ENCODE results near the gene WFIKKN1.

The WFIKKN1 gene

GRCh38 chr16:620700-621525, 9.9 kb upstream of the WFIKKN1 start:
- no peaks in the 10 kb centered on the region for H3F3A ChIP-seq (ENCODE audit: insufficient read depth, low read length)
- H4K20me1 ChIP-seq (ENCODE audit: insufficient read depth, low read length): no peaks in the 10 kb centered on the region
- no peak overlapping the region for H3K9ac ChIP-seq (ENCODE audit: low read length)
- no peaks in the 10 kb centered on the region for H3K27me3 ChIP-seq (ENCODE audit: insufficient read depth, low read length)
- H3K9me3 ChIP-seq (ENCODE audit: low read length): no peaks in the 10 kb centered on the region
- no peak for TF ChIP-seq EZH2 (IDR thresholded peaks at IDR 0.05; ENCODE audit: borderline replicate concordance, low read length)
- TF ChIP-seq, protein P1, sequence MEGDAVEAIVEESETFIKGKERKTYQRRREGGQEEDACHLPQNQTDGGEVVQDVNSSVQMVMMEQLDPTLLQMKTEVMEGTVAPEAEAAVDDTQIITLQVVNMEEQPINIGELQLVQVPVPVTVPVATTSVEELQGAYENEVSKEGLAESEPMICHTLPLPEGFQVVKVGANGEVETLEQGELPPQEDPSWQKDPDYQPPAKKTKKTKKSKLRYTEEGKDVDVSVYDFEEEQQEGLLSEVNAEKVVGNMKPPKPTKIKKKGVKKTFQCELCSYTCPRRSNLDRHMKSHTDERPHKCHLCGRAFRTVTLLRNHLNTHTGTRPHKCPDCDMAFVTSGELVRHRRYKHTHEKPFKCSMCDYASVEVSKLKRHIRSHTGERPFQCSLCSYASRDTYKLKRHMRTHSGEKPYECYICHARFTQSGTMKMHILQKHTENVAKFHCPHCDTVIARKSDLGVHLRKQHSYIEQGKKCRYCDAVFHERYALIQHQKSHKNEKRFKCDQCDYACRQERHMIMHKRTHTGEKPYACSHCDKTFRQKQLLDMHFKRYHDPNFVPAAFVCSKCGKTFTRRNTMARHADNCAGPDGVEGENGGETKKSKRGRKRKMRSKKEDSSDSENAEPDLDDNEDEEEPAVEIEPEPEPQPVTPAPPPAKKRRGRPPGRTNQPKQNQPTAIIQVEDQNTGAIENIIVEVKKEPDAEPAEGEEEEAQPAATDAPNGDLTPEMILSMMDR (IDR thresholded peaks at IDR 0.05; ENCODE audit: low read length): no peak
- no peaks in the 10 kb centered on the region for H3K9me2 ChIP-seq (ENCODE audit: low read depth, low read length)
- no peak overlapping the region for H3K4me3 ChIP-seq (ENCODE audit: low read depth, low read length, poor library complexity, severe bottlenecking)
- no peaks in the 10 kb centered on the region for H3K36me3 ChIP-seq (ENCODE audit: insufficient read depth, low read length)
- H3K4me2 ChIP-seq (ENCODE audit: low read length): no peak overlapping the region
- H3K27ac ChIP-seq (ENCODE audit: low read depth, low read length, poor library complexity, severe bottlenecking): no peak overlapping the region
- H3K4me1 ChIP-seq (ENCODE audit: insufficient read depth, low read length, severe bottlenecking): peaks cover 14% of the 10 kb centered on the region
- H3K79me2 ChIP-seq (ENCODE audit: insufficient read depth, low read length): no peaks in the 10 kb centered on the region
- H2AFZ ChIP-seq (ENCODE audit: low read length): no peak overlapping the region

DNA sequence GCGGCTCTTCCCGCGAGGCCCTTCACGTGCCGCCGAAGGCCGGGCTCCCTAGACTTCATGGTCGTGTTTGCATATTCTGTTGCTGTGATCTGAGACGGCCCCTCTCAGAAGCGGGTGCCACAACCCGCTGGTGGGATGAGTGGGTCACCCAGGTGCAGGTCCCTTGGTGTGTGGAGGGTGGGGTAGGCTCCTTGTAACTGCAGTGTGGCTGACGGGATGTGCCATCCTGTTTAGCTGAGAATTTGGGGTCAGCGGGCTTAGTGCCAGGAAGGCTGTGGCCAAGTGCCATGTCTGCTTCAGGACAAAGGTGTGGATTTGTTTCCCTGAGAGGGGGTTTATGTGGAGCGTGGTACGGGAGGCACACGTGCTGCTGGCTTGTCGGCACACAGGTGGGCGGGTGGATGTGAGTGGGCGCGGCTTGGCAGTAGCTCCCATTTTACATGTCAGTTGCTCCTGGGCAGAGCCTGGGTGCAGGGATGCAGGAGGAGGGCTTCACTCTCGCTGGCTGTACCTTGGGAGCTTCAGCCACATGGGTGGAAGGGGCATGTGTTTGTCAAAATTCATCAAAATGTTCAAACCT, 9.2 kb upstream of the WFIKKN1 start:
- no peaks in the 10 kb centered on the region for H3K9me2 ChIP-seq (ENCODE audit: low read depth, low read length)
- TF ChIP-seq, protein P1 (IDR thresholded peaks at IDR 0.05; ENCODE audit: low read length): no peak
- no peak for TF ChIP-seq EZH2 (IDR thresholded peaks at IDR 0.05; ENCODE audit: borderline replicate concordance, low read length)
- no peaks in the 10 kb centered on the region for H3K79me2 ChIP-seq (ENCODE audit: insufficient read depth, low read length)
- no peak overlapping the region for H3K4me2 ChIP-seq (ENCODE audit: low read length)
- H3K9me3 ChIP-seq (ENCODE audit: low read length): no peaks in the 10 kb centered on the region
- no peaks in the 10 kb centered on the region for H3K27me3 ChIP-seq (ENCODE audit: insufficient read depth, low read length)
- H3F3A ChIP-seq (ENCODE audit: insufficient read depth, low read length): no peaks in the 10 kb centered on the region
- H2AFZ ChIP-seq (ENCODE audit: low read length): no peak overlapping the region
- peaks cover 14% of the 10 kb centered on the region for H3K4me1 ChIP-seq (ENCODE audit: insufficient read depth, low read length, severe bottlenecking)
- H3K36me3 ChIP-seq (ENCODE audit: insufficient read depth, low read length): no peaks in the 10 kb centered on the region
- no peak overlapping the region for H3K9ac ChIP-seq (ENCODE audit: low read length)
- H4K20me1 ChIP-seq (ENCODE audit: insufficient read depth, low read length): no peaks in the 10 kb centered on the region
- no peak overlapping the region for H3K27ac ChIP-seq (ENCODE audit: low read depth, low read length, poor library complexity, severe bottlenecking)
- H3K4me3 ChIP-seq (ENCODE audit: low read depth, low read length, poor library complexity, severe bottlenecking): no peak overlapping the region

DNA sequence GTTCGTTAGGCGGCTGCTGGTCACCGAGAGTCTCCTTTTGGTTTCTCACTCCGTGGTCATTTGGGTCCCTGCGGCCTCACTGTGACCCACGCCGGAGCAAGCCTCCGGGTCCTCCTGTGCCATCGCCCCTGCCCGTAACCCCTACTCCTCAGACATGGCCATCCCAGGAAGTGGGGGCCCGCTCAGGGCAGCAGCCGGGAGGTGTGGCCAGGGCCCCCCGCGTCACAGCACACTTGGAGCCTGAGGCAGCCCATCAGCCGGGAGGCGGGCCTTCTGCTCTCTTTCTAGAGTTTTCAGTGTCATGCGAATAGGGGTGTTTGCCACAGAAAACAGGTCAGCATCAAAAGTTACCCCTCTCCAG, 7.9 kb upstream of the WFIKKN1 start:
- Histone ChIP-seq H3K4me2 (ENCODE audit: low read length) (no peak overlapping the region), H3K9me3 (ENCODE audit: low read length) (no peaks in the 10 kb centered on the region), H3K9me2 (ENCODE audit: low read depth, low read length) (no peaks in the 10 kb centered on the region), H4K20me1 (ENCODE audit: insufficient read depth, low read length) (no peaks in the 10 kb centered on the region), H2AFZ (ENCODE audit: low read length) (no peak overlapping the region), H3K27me3 (ENCODE audit: insufficient read depth, low read length) (no peaks in the 10 kb centered on the region), H3K79me2 (ENCODE audit: insufficient read depth, low read length) (no peaks in the 10 kb centered on the region), H3K4me1 (ENCODE audit: insufficient read depth, low read length, severe bottlenecking) (peaks cover 14% of the 10 kb centered on the region), H3K27ac (ENCODE audit: low read depth, low read length, poor library complexity, severe bottlenecking) (no peak overlapping the region), H3K9ac (ENCODE audit: low read length) (no peak overlapping the region), H3K36me3 (ENCODE audit: insufficient read depth, low read length) (no peaks in the 10 kb centered on the region), H3F3A (ENCODE audit: insufficient read depth, low read length) (no peaks in the 10 kb centered on the region), H3K4me3 (ENCODE audit: low read depth, low read length, poor library complexity, severe bottlenecking) (no peak overlapping the region)
- TF ChIP-seq, protein P1 (IDR thresholded peaks at IDR 0.05; ENCODE audit: low read length): no peak
- no peak for TF ChIP-seq EZH2 (IDR thresholded peaks at IDR 0.05; ENCODE audit: borderline replicate concordance, low read length)
